Stimulated activated CD4-positive, alpha-beta T cell treated with anti-CD3 and anti-CD28 coated beads, Interleukin-12 subunit alpha, Interleukin-12 subunit beta, amount 100 ng/mL, for 48 hours (primary cell): ENCODE measurements around the gene EPHB4.

ENCODE experiments used
- DNase-seq, 3 donors: peaks; one replicate each; pipeline ENCODE4 v3.0.0-alpha.2; 2020; ENCODE audit warnings: low read depth in 2 of 3, low spot score in 1 of 3

Gene EPHB4

DNA sequence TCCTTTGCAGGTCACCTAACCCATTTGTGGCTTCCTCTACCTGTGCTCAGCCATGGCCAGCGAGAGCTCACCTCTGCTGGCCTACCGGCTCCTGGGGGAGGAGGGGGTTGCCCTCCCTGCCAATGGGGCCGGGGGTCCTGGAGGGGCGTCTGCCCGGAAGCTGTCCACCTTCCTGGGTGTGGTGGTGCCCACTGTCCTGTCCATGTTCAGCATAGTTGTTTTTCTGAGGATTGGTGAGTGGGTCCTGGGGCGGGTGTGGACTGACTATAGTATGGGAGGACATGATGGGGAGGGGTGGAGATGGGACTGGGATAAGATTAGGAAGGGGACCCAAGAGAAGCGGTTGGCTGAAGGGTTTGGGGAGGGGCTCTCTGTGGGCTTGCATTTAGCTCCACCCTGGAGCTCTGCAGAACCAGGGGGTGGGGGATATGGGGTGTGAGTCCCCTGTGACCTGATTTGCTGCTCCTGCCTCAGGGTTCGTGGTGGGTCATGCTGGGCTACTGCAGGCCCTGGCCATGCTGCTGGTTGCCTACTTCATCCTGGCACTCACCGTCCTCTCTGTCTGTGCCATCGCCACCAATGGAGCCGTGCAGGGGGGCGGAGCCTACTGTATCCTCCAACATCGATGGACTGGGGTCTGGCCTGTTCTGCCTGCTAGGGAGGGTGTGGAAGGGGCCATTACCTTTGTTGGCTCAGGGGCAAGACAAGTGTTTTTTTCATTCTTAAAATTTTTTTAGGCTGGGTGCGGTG, 27.0 kb upstream of the EPHB4 start:
- DNase-seq, result no peak

DNA sequence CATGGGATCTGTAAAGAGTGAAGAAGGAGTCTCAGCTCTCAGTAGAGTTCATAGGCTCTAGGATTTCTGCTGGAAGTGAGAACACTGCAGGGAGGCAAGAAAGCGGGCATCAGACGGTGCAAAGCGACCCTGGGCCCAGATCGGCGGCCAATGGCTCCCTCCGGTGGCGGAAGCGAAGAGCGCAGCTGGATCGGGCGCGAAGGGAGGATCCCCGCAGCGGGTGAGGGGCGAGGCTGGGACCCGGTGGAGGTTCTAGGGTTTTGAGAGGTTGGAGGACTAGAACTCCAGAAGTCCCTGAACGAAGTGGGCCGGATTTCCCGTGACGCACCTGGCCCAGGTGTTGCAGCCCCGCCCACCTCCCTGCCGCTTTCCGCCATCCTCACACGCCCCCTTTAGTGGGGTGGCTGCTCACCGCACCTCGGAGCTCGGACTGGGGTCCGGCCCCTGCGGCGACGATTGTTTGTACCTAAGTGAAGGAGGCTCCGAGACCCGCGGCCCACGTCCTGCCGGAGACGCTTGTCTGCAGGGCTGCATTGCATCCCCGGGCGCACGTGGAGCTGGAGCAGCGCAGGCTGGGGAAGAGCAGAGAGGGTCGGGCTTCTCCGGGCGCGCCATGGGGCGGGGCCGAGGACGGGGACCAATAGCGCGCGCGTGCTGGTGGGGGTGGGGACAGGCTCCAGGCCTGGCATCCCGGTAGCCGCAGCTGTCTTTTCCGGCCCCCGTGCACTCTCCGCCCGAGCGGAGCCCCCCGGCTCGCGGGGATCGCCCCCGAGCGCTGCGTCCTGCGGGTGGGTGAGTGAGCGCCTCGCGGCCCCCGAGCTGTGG, 24.9 kb upstream of the EPHB4 start, which contains the start of gene SLC12A9:
SLC12A9 (plus strand) TSS at position 666 of the 825 bp plus-strand sequence. CDS start 1,485 bp downstream, outside the sequence.
- peak; percentile 72 to 87 (median 83) for DNase-seq

DNA sequence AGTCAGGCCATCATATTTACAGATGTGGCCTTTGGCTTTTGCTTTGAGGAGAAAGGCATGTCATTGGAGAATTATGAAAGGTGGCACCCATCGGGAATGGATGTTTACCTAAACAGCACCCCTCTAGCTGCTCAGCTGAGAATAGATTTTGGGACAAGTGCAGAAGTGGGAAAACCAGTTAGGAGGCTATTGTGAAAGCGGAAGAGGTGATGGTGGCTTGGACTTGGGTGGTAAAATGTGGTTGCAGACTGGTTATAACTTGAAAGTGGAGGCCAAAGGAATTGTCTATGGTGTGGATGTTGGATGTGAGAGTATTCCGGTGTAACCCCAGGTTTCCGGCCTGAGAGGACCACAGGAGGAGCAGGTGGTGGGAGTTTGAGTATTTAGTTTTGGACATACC, 20.0 kb upstream of the EPHB4 start:
- no peak for DNase-seq

DNA sequence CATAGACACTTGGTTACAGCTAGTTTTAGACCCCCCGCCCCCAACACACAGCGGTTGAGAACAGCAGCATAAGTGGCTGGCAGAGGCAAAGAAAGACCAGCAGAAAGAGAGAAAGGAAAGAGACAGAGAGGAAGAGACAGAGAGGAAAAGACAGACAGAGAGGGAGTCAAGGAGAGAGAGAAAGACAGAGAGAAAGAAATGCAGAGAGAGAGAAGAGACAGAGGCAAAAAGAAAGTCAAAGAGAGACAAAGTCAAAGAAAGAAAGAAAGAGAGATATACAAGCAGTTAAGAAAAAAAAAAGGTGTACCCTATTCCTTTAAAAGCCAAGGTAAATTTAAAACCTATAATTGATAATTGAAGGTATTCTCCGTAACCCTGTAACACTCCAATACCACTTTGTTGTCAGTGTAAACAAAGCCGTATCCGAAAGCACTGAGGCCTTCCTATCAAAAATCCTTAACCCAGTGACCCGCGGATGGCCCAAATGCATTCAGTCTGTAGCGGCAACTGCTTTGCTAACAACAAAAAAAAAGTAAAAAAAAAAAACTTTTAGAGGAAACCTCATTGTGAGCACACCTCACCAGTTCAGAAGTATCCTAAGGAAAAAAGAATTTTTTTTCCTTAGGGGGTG, 13.3 kb upstream of the EPHB4 start:
- DNase-seq, result no peak

DNA sequence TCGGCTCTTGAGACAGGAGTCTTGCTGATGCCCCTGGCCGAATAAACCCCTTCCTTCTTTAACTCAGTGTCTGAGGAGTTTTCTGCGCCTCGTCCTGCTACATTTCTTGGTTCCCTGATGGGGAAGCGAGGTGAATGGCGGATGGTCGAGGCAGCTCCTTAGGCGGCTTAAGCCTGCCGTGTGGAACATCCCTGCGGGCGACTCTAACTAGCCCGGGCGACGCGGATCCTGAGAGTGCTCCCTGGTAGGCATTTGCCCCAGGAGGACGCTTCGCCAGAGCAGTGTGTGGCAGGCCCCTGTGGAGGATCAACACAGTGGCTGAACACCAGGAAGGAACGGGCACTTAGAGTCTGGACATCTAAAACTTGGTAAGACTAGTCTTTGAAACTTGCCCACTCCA, 12.0 kb upstream of the EPHB4 start:
- DNase-seq, result no peak

DNA sequence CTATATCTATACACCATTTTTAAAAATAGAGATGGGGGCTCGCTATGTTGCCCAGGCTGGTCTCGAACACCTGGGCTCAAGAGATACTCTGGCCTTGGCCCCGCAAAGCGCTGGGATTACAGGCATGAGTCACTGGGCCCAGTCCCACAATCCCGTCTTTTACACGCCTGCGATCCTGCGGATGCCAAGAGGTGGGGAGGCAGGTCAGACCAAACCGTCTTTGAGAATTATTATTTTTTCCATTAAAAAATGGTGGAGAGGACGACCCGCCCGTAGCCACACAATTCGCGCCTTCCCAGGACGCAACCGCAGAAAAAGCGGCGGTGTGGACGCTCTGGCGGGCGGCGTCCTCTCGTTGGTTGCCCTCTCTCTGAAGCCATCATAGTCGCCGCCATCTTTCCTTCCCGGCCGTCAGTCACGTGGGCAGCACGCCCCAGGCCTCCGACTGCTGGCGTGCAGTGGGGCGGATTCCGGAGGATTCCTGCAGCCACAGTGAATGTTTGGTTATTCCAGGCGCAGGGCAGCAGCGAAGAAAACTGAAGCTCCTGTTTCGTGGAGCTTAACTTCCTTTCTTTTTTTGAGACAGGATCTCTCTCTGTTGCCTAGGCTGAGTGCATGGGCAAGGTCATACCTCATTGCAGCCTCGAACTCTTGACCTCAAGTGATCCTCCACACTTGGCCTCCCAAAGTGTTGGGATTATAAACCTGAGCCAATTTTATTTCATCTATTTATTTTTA, 9.9 kb upstream of the EPHB4 start:
- peak; percentile 68 to 77 (median 71) for DNase-seq

DNA sequence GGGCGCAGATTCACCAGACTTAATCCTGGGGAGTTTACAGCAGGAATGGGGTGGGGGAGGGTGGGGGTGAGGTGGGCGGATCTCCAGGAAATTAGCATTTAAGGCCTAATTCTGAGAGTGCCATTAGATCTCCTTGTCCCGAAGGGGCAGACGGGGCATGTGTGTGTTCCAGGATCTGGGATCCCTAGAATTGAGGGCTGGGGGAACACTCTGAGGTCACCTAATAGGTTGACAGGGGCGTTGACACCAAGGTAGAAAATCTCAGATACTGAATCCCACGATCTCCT, 9.4 kb upstream of the EPHB4 start:
- DNase-seq, result no peak

DNA sequence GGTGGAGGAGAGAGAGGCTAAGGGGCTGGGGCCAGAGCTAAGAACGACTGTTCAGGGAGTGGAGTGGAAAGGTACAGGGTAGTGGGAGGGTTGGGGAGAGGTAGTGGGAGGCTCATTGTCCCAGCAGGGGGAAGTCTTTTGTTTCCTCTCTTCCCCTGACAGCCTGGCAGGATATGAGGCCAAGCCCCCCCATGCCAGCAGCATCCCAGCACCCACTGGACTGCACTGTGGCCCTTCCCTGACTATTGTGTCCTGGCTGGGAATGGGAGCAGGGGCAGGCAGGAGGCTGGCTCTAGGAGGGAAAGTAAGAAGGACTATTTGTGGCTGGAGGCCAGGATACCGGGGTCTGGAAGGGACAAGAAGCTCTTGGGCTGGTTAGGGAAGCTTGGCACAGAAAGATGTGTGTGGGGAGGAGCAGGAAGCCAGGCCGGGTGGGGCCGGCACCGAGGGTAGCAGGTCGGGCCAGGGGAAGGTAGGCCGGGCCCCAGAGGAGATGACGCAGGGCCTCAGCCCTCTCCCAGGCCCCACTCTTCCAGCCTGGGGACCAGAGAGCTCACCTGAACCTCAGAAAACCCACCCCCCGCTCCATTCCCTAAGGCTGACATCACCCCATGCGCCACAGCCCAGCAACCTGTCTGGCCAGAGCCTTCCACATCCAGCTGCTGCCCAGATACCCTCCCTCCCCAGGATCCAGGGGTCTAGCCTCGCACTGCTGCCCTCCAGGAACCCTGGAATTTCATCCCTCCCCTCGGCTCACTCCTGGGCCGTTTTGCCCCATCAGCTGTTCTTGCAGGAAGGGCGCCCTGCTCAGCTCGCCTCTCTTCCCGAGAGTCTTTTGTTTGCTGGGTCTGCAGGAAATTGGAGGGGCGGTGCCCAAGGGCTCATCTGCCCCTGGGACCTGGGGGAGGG, 8.8 kb upstream of the EPHB4 start:
- no peak for DNase-seq

DNA sequence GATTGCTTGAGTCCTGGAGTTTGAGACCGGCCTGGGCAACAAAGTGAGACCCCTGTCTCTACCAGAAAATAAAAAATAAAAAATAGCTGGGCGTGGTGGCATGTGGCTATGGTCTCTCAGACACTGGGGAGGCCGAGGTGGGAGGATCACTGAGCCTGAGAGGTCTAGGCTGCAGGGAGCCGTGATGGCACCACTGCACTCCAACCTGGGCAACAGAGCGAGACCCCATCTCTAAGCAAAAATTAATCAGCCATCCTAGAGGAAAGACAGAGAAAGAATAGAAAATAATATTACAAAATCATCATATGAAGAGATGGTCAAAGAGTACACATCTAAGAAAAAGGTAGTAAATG, 4.9 kb upstream of the EPHB4 start:
- DNase-seq, result no peak

DNA sequence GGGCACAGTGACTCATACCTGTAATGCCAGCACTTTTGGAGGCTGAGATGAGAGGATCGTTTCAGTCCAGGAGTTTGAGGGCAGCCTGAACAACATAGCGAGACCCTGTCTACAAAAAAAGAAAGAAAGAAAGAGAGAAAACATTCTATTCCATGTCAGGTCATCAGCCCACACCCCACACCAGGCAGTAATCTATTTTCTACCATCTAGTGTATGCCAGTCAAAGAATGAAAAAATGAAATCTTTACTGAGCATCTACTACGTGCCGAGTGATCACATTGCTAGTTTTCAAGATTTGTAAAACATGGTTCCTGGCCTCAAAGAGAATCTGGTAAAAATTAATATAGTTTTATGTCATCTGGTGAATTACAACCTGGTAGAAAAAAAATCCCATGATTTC, 3.1 kb upstream of the EPHB4 start:
- DNase-seq, result no peak

DNA sequence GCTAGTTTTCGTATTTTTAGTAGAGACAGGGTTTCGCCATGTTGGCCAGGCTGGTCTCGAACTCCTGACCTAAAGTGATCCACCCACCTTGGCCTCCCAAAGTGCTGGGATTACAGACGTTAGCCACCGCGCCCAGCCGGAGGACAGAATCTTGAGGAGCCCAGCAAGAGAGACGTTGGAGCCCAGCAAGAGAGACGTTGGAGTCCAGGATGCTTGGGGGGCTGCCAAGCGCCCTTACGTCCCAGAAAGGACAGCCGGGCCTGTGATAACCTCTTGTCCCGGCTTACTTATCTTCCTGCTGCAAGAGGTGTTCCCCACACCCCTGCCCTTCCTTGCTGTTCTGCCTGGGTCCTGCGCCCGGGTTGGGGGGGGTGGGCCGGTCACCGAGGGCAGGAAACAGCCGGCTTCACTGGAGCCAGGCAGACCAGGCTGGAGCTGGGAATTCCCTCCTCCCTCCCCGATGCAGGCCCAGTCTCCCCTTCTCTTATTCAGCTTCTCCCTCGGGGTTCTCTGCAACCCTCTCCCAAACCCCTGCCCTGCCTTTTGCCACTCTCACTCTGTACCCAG, 1.9 kb upstream of the EPHB4 start:
- DNase-seq, result no peak

DNA sequence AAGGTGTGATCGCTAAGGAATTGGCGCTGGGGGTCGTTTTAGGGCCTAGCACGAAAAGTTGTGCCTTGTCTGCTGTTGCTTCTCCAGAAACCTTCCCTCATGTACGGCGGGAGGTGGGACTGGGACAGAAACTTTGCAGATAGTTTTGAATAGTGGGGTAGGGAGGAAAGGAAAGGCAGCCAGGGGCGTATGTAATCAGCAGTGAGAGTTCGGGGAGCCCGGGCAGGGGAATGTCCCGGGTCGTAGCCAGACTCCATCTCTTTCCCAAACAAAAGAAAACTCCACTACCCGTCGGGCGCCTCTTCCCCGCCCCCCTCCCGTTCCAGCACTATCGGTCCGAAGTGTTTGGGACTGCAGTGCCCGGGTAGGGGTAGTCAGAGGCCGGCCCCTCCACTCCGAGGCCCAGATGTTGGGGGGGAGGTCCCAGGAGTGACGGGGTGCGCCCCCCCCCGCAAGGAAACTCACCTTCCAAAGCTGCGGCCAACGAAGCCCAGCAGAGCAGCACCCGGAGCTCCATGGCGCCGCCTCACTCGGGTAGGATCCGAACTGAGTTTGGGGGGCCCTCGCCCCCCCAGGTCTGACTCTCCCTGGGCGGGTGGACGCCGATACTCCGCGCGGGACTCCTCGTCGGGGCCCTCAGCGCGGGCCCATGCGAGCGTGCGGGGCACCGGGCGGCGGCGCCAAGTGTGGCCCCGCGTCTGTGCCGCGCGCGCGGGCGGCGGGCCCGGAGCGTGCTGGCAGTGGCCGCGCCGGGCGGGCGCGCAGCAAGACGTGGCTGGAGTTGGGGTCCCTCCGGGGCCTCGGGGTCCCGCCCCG, 601 bp downstream of the EPHB4 start:
- no peak for DNase-seq

DNA sequence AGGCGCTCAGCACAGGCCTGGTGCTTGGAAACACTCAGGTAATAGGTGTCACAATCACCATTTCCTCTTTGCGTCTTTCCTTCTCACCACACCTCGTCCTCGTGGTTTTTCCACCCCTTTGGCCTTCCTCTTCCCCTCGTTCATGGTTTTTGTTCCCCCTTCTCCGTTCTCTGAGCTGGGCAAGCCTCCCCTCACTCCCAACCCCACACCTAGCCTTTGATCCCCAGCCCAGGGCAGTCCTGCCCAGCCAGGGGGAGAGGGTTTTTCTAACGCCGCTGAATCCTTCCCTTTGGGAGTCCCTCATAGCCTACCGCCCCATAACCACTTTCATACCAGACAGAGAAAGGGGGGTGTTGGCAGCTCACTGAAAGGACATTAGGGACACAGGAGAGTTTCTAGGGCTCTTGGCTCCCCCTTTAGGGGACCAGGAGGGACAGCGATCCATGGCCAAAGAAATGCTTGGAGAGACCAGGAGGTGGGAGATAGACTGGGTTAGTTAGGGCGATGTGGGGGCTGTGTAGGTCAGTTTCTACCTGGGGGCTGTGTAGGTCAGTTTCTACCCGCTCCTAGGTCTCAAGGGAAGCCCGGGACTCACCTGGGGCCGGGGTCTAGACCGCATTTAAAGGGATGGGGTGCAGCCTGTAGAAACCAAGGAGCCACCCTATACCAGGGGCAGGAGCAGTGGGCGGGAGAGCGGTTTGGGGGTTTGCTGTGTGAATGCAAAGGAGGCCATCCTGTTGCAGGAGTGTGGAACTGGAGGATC, 1.4 kb downstream of the EPHB4 start:
- no peak for DNase-seq

DNA sequence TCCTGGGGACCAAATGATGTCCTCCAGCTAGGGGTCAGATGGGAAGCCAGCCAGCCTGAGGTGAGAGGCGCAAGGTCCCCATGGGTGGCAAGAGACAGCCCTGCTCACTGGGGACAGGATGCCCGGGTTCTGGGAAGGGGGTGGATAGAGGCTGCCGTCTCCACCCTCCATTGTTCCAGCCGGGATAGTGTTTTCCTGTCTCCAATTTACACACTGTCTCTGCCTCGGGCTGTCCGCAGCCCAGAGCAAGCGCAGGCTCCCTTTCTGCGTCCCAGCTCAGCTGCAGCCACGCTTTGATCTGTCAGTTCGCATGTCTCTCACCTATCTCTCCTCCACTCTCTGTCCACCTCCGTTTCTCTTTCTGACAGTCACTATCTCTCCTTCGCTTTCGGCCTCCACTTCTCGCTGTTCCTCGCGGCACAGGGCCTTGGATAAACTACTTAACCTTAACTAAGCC, 2.1 kb downstream of the EPHB4 start:
- DNase-seq, result no peak

DNA sequence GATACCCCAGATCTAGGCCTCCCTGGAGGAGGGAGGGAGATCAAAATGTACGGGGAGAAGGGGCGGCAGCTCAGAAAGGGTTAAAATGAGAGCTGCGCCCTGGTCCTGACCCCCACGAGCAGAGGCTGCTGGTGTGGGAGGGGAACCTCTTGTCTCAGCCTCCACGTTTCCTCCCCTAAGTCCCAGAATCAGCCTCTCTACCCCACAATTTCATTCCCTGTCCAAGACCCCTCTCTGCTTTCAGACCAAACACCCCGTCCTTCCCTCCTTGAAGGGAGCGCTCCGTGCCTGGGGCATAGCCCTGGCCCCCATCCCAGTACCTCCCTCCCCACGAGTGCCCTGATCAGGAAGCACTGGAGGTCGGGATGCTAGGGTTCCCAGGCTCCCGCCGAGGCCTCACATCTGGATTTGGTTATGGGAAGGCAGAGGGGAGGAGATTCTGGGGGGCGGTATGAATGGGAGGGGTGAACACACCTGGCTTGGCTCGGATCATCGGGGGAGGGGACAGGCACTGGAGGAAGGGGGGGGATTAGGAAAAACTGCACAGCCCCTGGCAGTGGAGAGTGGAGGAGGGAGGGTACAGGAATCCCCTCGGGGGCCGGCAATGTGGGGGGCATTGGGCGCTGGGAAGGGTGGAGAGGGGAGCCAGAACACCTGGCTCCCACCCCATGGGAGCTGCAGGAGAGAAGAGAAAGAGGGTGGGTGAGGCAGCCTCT, 2.7 kb downstream of the EPHB4 start:
- DNase-seq, result no peak

DNA sequence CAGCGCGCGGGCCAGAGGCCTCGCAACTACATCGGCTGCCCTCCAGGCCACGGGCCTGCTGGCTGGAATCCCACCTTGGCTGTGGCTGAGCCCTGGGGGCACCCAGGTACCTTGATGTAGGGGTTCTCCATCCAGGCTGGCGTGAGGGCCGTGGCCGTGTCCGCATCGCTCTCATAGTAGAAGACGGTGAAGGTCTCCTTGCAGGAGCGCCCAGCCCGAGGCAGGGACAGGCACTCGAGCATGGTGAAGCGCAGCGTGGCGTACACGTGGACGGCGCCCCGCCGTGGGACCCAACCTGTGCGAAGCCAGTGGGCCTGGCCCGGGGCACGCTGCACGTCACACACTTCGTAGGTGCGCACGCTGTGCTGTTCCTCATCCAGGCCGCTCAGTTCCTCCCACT, 3.8 kb downstream of the EPHB4 start:
- DNase-seq, result no peak

DNA sequence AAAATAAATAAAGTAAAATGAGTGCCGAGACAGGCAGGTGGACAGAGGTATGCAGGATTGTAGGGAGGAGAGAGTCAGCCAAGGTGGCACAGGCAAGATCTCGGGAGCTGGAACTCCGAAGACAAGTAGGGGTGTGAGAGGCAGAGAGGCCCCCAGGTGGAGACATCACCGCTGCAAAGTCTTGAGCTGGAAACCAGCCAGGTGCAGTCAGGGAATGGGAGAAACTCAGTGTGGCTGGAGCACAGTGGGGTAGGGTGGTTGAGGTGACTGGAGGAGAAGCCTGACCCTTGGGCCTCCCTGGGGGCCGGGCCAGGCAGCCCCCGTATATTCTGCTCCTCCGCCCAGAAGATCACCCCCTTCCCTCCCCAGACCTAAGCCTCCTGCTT, 4.2 kb downstream of the EPHB4 start:
- no peak for DNase-seq
